K562 (cell line): ENCODE data around the gene ALDH3B2. TPM values are rescaled to one million over a fixed set of nuclear protein-coding genes. Genes with fewer than 3 reads are reported as not detected.

Experiments
- ADNP ChIP-seq: fragments of 200-800 bp; sonication (Bioruptor generic); IDR thresholded peaks from 2 replicates; pipeline ENCODE4 v1.6.1; 2016; ENCODE audit warnings: missing genetic modification characterization, missing compliant biosample characterization
- BRD4 ChIP-seq: fragments of 200-600 bp; sonication (generic); IDR thresholded peaks from 2 replicates; pipeline ENCODE4 v1.6.1; 2017; ENCODE audit warnings: inconsistent platforms
- E2F1 ChIP-seq: sonication (generic); formaldehyde crosslinking; IDR thresholded peaks from 2 replicates; pipeline ENCODE4 v1.8.1; 2023; ENCODE audit warnings: mild to moderate bottlenecking, missing genetic modification reagents, moderate library complexity
- ERF ChIP-seq: fragments of 450-650 bp; formaldehyde crosslinking; IDR thresholded peaks from 2 replicates; pipeline ENCODE4 v1.4.0; 2020; ENCODE audit warnings: mild to moderate bottlenecking, mixed read lengths
- ETV1 ChIP-seq: fragments of 450-650 bp; conservative IDR thresholded peaks from 2 replicates; pipeline ENCODE4 v1.6.1; 2016; ENCODE audit warnings: missing genetic modification characterization, control low read depth, low read depth, missing compliant biosample characterization
- HMGXB4 ChIP-seq: sonication (generic); formaldehyde crosslinking; IDR thresholded peaks from 2 replicates; pipeline ENCODE4 v1.8.1; 2023; ENCODE audit warnings: mild to moderate bottlenecking, missing genetic modification reagents
- MCM3 ChIP-seq: fragments of 450-650 bp; IDR thresholded peaks from 2 replicates; pipeline ENCODE4 v1.6.1; 2016
- MED1 ChIP-seq: sonication (generic); formaldehyde crosslinking; IDR thresholded peaks from 2 replicates; pipeline ENCODE4 v1.8.1; 2023; ENCODE audit warnings: missing genetic modification reagents, borderline replicate concordance
- MYC ChIP-seq, 2 experiments: fragments of 250-450 bp in 1 of 2; sonication (Bioruptor Pico) in 1 of 2; IDR thresholded peaks; 2 replicates each; pipeline versions ENCODE4 v1.5.1 to v1.6.1; 2012 to 2021; ENCODE audit warnings: low read depth in 2 of 2, borderline replicate concordance in 1 of 2, improper control_type of control experiment in 1 of 2, low read length in 1 of 2, mild to moderate bottlenecking in 1 of 2, moderate library complexity in 1 of 2
- NCOA1 ChIP-seq: fragments of 450-650 bp; IDR thresholded peaks from 2 replicates; pipeline ENCODE4 v1.6.1; 2016; ENCODE audit warnings: low read depth
- NRF1 ChIP-seq, 2 experiments: fragments of 450-650 bp; IDR thresholded peaks in 1 of 2; conservative IDR thresholded peaks in 1 of 2; 2 replicates each; pipeline ENCODE4 v1.6.1; 2014; ENCODE audit warnings: mild to moderate bottlenecking in 2 of 2
- PHF20 ChIP-seq: fragments of 450-650 bp; IDR thresholded peaks from 2 replicates; pipeline ENCODE4 v1.6.1; 2018; ENCODE audit not compliant: partially characterized antibody
- PPARD ChIP-seq: fragments of 250-450 bp; sonication (Bioruptor Pico); IDR thresholded peaks from 2 replicates; pipeline ENCODE4 v1.8.0; 2022; ENCODE audit warnings: inconsistent platforms, mild to moderate bottlenecking, moderate library complexity
- SRSF1 ChIP-seq: fragments of 200-400 bp; formaldehyde crosslinking; IDR thresholded peaks from 2 replicates; pipeline ENCODE4 v1.6.1; 2017; ENCODE audit warnings: mild to moderate bottlenecking, low read depth, low read length, moderate library complexity
- TAF9B ChIP-seq: fragments of 450-650 bp; IDR thresholded peaks from 2 replicates; pipeline ENCODE4 v1.6.1; 2018; ENCODE audit warnings: mild to moderate bottlenecking; ENCODE audit not compliant: partially characterized antibody
- YY1 ChIP-seq, 3 experiments: IDR thresholded peaks; 2 replicates each; pipeline ENCODE4 v1.6.1; 2011; ENCODE audit warnings: low read length in 2 of 3, mild to moderate bottlenecking in 2 of 3, moderate library complexity in 2 of 3, borderline replicate concordance in 1 of 3, control low read depth in 1 of 3, low read depth in 1 of 3; ENCODE audit not compliant: insufficient read depth in 3 of 3, insufficient replicate concordance in 2 of 3, control insufficient read depth in 1 of 3, insufficient read length in 1 of 3; ENCODE audit errors: extremely low read depth in 1 of 3
- ZBTB43 ChIP-seq: sonication (generic); formaldehyde crosslinking; IDR thresholded peaks from 2 replicates; pipeline ENCODE4 v1.8.0; 2023; ENCODE audit warnings: mild to moderate bottlenecking, missing genetic modification reagents
- ZFX ChIP-seq: sonication (generic); formaldehyde crosslinking; IDR thresholded peaks from 2 replicates; pipeline ENCODE4 v1.8.0; 2022; ENCODE audit warnings: mild to moderate bottlenecking, missing genetic modification reagents, moderate library complexity
- ZNF444 ChIP-seq: fragments of 250-450 bp; sonication (Bioruptor Pico); IDR thresholded peaks from 2 replicates; pipeline ENCODE4 v1.4.0; 2020; ENCODE audit warnings: mild to moderate bottlenecking, moderate library complexity
- ZNF655 ChIP-seq: fragments of 250-450 bp; sonication (Bioruptor Pico); IDR thresholded peaks from 2 replicates; pipeline ENCODE4 v1.5.0; 2021
- ZNF75A ChIP-seq: fragments of 450-650 bp; formaldehyde crosslinking; IDR thresholded peaks from 2 replicates; pipeline ENCODE4 v1.4.0; 2020; ENCODE audit warnings: mild to moderate bottlenecking
- polyA plus RNA-seq, 8 experiments: library from polyadenylated mRNA; depleted of rRNA in 4 of 8; stranded (reverse) in 5 of 8; unstranded in 3 of 8; fragments of >200 nt; fragmentation: Nextera tagmentation in 2 of 8; fragmentation: Illumina TruSeq in 1 of 8; extraction: Ambion mirVana in 2 of 8; extraction: Trizol in 1 of 8; gene quantifications; 2 replicates each; pipeline versions ENCODE4 v1.2.1 to v1.2.3, GENCODE V29; 2011 to 2014; ENCODE audit warnings: inconsistent platforms in 1 of 8, missing spikeins in 1 of 8
- total RNA-seq, 7 experiments: library from RNA; depleted of rRNA in 6 of 7; stranded (reverse); fragments of >200 nt in 6 of 7; fragmentation: Illumina TruSeq in 2 of 7; extraction: Trizol in 2 of 7; gene quantifications; 2 replicates each; pipeline versions ENCODE4 v1.2.1 to v1.2.3, GENCODE V29; 2011 to 2021; ENCODE audit warnings: low replicate concordance in 1 of 7

The ALDH3B2 gene
- total and polyA plus RNA-seq, 9 of the 15 experiments (the other 6 are each of a cell fraction or from before 2014, with no cell fraction given): not detected

GRCh38 chr11:67630228-67630942 lies 44.0 kb downstream of the ALDH3B2 start (continued):
- no peak for TF ChIP-seq TAF9B
- TF ChIP-seq NCOA1: no peak; the same call in 1 of the 2 replicates
- TF ChIP-seq PHF20: no peak
- no peak for TF ChIP-seq MCM3
- peak; percentile 79 for TF ChIP-seq ZFX (CRISPR knock-in tag)
- TF ChIP-seq MED1 (CRISPR knock-in tag): no peak
- peak; percentile 83; the same call in 1 of the 2 replicates for TF ChIP-seq ERF
- peak; percentile 34; the same call in 1 of the 2 replicates for TF ChIP-seq ETV1 (tag)
- 0 out of 2 replicates have a peak, but pooled peaks have one; percentile 47 for TF ChIP-seq E2F1 (CRISPR knock-in tag)
- TF ChIP-seq YY1 (IDR thresholded peaks at IDR 0.05; ENCODE audit: borderline replicate concordance in 1 of 3, control insufficient read depth in 1 of 3, extremely low read depth in 1 of 3, insufficient read depth in 3 of 3, insufficient read length in 1 of 3, insufficient replicate concordance in 2 of 3, low read depth in 1 of 3, low read length in 2 of 3): peak in 1 of 3 experiments; percentile 11
- TF ChIP-seq ZNF655 (CRISPR knock-in tag): no peak
- TF ChIP-seq SRSF1: no peak
- peak; percentile 85; the same call in 1 of the 2 replicates for TF ChIP-seq HMGXB4 (CRISPR knock-in tag)
- TF ChIP-seq ZNF444 (CRISPR knock-in tag): no peak
- no peak; the same call in 1 of the 2 replicates for TF ChIP-seq MYC (IDR thresholded peaks at IDR 0.05; ENCODE audit: low read depth, low read length)
- TF ChIP-seq MYC (CRISPR knock-in tag; IDR thresholded peaks at IDR 0.05; ENCODE audit: borderline replicate concordance, low read depth): peak; percentile 48; the same call in 1 of the 2 replicates
- TF ChIP-seq ZNF75A (CRISPR knock-in tag): 0 out of 2 replicates have a peak, but pooled peaks have one; percentile 15
- TF ChIP-seq ZBTB43 (CRISPR knock-in tag): no peak
- TF ChIP-seq ADNP (tag): no peak
- no peak for TF ChIP-seq BRD4
- TF ChIP-seq NRF1 (conservative IDR thresholded peaks at IDR 0.05 in 1 of 2, IDR thresholded peaks at IDR 0.05 in 1 of 2): peak; percentile 70 to 74
- TF ChIP-seq PPARD (CRISPR knock-in tag): no peak
